H4 (cell line): ENCODE data around the gene NOM1. TPM values are rescaled to one million over a fixed set of nuclear protein-coding genes. Genes with fewer than 3 reads are reported as not detected.

Source experiments
- DNase-seq: peaks from one replicate; pipeline ENCODE4 v3.0.0-alpha.2; 2015; ENCODE audit warnings: low spot score
- total RNA-seq: library from RNA; depleted of rRNA; stranded (reverse); fragments of >200 nt; shearing (Covaris generic); gene quantifications from 2 replicates; pipeline ENCODE4 v1.2.3, GENCODE V29; 2014

The NOM1 gene
- total RNA-seq, 1 experiment from 2014 or later = 7.1 TPM

DNA sequence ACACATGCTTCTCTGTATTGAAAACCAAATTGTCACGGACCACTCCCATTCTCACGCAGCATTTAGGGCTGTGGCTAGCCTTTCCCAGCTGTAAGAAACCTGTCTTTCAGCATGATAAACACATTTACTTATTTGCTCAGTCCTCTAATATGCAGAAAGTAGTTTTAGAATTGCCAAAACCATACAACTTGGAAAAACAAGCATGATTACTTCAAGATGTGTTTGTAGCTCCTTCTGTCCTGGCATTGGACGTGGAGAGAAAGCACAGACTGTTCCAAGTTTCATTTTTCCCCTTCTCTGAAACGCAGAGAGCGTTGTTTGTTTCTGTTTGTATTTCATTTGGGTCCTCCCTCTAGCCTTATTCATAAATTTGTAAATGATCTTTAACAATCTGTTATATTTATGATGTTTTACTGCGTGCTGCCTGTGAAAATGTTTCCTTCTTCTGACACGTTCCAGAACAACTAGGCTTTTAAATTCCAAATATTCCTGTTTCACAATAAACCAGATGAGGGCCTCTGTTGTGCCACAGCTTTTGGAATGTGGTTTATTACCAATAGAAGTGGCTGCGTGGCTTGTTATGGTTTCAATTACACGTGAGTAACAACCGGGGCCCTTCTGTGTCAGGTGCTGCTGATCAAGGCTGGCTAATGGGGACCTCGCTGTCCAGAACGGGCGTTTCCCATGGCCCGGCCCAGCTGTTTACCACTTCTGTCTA lies 34.8 kb downstream of the NOM1 start:
- no peak for DNase-seq

DNA sequence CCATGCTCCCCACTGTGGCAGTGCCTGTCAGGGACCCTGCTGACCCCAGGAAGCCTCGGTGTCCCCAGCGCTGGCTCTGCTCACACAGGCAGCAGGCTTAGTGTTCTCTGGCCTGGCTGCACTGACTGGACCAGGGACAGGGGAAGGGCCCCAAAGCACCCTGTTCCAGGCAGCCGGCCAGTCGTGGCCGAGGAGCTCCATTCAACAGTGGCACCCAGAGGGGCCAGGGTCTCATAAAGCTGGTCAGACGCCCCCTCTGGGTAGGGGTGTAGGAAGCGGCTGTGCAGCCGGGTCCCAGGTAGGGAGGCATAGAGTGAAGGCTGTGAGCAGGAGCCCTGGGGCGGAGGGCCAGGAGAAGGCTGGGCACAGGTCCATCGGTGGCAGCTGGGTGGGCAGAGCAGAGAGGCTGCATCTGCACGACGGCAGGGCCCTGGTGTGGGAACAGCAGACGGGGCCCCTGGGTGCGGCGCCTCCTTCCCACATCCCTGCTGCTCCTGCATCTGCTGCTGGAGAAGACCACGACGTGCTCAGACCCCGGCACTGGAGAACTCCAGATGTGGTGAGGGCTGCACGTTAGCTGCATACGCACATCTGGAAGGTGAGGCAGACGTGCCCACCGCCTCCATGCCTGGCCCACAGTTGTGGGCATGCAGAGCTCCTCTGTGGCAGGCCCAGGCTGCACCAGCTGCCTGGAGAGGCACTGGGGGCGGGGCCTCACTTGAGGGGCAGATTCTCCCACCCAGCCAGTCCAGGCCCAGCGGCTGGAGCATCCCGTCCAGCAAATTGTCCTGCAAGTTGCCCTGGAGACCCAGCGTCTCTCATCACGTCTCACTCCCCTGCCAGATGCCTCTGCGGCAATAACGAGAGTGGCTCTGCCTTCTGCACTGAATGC lies 35.8 kb downstream of the NOM1 start:
- no peak for DNase-seq

DNA sequence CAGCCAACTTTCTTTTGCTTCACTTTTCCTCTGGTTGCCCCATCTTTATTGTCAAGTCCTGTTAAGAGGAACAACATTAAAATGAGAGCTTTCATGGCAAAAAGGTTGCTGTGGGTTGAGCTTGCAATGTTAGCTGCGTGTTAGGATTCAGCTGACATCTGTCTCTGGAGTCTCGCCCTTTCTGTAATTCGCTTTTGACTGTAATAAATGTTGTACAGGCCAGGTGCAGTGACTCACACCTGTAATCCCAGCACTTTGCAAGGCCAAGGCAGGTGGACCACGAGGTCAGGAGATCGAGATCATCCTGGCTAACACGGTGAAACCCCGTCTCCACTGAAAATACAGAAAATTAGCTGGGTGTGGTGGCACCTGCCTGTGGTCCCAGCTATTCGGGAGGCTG lies 36.9 kb downstream of the NOM1 start:
- DNase-seq = no peak

DNA sequence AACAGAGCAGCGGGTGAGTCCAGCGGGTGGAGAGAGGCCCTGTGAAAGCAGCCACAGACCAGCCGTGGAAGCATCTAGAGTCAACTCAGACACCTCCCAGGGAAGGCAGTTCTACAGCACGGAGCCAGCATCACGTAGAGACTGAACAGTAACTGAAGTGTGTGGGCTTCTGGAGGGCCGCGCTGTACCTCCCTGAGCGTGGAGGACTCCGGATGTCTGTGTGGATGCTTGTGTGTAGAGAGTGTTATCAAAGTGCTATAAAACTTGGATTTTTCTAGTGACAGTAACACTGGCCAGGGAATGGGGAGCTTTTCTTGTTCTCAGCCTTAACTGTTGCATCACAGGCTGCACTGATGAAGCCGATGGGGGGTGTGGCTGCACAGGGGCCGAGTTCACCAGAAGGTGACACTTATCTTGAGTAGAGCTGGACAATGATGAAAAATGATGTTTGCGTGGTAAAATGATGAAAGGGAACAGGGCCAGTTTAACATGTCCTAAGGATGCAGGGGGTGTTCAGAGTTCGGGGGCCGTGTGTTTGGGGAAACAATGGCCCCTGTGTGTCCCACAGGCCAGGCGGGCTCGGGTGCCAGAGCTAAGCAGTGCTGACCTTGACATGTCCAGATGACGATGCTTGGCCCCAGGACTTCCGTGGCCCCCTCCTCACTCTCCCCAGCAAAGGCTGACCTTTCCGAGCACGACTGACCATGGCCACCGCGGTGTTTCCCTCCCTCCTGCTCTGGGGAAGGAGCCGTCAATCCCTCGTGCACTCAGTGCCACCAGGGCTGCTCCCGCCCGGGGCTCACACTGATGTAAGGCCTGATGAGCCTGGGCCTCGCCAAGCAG lies 39.1 kb downstream of the NOM1 start:
- DNase-seq = no peak

DNA sequence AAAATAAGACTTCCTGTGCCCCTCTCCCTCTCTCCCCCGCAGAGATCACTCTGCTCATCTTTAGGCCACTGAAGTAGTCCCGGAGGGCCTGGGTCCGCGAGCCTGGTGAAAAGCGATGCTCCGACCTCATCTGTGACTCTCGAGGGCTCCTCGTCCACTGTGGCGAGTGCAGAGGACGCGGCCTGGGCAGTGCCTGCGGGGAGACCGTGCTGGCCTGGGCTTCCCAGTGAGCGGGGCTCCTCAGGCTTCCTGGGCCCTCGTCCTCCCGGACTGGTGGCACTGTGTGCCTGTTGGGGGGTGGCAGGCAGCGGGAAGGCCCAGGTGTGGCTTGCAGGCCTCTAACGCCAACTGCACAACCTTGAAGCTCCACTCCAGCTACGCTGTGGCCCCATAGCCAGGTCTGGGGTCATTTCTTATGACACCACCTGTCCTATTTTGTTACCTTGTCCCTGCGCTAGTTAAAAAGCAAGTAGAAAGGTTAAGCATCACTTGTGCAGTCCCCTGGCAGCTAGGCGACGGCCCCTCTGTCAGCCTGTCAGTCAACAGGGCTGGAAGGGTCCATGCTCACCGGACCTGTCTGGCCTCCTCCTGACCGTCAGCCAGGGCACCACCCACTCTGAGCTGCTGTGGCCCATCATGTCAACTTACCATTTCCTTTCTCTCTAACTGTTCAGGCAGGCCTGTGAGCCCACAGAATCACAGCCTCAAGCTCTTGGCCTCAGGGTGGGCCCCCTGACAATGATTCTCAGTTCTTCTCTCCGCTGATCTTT lies 40.4 kb downstream of the NOM1 start:
- DNase-seq = no peak

DNA sequence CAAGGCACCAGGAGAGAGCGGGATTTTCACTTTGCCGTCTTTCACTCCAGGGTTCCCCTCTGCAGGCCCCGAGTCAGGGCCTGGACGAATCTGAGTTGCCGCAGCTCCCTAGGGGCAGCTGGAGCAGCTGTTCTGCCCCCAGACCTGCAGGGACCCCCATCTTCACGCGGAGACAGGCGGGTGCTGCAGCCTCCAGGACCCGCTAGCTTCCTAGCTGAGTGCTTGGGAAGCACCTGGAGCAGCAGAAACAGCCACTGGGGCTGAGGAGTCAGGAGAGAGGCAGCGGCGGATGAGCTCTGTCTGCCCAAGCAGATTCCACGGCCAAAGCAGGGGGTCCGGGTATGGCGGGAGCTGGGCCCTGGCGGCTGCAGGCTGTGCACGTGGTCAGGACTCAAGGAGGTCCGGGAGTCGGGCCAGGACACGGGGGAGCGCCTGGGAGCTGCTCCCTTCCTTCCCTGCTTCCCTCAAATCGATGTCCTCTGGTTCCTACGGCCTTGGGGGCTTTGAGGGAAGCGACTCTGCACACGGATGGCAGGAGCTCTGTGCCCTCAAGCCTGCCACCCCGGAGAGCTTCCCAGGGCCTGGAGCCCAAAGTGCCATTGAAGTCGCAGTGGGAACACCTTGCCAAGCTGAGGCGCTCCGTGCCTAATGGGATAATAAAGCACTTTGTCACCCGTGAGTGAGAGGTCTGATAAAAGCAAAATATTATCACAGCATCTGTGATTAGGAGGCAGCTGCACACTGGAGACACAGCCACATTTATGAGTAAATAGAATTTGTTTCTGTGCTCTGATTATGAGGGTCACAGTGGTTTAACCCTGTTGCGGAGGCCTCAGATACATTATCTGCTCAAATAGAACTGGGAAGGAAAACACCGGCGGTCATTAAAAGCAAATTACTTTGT lies 43.8 kb downstream of the NOM1 start:
- DNase-seq = no peak

DNA sequence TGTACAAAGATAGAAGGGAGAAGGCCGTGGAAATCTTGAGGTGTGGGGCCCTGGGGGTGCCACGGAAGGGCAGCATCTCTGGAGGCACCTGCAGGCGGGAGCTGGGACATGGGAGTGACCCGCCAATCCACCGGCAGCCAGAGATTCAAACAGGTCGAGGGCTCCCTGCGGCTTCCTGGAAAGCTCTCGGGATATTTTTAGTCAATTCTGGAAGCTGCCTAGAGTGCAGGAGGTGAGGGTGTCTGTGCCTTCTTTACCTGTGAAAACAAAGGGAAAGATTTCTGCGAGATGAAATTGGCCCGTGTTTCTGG lies 44.4 kb downstream of the NOM1 start:
- no peak for DNase-seq

DNA sequence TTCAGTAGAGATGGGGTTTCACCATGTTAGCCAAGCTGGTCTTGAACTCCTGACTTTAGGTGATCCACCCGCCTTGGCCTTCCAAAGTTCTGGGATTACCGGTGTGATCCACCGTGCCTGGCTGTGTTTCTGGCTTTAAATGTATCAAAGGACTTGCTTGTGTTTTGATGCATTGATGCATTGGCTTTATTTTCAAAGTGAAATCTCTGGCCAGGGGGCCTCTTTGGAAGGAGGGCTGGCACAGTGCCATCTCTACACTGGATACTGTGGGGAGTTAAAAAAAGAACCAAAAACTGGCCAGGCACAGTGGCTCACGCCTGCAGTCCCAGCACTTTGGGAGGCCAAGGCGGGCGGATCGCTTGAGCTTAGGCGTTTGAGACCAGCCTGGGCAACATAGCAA lies 44.9 kb downstream of the NOM1 start:
- no peak for DNase-seq

DNA sequence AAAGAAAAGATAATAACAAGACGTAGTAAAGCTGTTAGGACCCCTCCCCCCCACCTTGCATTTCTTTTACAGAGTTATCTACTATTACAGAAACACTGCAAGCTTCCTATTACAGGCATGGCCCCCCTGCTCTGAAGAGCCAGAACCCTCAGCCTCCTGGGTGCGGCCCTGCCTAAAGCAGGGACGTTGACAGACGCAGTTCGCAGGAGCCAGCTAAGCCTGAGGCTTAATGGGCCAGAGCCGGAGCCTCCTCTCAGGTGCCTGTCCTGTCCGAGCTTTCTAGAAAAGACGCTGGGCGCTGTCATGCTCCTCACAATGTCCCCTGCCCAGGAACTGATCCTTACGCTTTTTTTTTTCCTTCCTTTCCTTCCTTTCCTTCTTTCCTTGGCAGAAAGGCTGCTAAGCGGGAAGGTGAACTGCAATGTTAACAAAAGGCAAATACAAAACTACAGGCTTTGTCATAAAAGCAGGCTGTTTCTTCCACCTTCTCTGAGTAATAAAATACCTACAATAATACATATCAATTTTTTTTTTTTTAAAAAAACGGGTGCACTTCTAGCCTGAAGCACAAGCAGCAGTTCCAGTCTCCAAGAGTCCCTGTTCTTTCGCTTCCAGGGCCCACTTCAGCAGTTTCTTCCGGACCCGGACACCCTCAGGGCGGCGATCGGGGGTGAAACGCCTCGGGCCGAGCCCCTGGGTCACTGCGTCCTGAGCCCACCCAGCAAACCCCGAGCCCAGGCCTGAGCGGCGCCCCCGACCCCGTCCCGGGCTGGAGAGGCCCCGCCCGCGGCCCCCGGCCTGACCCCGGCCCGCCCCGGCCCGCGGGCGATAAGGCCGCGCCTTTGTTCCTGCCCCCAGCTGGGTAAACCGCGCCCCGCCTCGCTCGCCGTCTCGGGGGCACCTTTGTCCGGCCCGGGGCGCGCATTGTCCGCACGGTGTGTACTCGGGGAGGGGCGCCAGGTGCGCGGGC lies 49.8 kb downstream of the NOM1 start:
- DNase-seq = no peak

DNA sequence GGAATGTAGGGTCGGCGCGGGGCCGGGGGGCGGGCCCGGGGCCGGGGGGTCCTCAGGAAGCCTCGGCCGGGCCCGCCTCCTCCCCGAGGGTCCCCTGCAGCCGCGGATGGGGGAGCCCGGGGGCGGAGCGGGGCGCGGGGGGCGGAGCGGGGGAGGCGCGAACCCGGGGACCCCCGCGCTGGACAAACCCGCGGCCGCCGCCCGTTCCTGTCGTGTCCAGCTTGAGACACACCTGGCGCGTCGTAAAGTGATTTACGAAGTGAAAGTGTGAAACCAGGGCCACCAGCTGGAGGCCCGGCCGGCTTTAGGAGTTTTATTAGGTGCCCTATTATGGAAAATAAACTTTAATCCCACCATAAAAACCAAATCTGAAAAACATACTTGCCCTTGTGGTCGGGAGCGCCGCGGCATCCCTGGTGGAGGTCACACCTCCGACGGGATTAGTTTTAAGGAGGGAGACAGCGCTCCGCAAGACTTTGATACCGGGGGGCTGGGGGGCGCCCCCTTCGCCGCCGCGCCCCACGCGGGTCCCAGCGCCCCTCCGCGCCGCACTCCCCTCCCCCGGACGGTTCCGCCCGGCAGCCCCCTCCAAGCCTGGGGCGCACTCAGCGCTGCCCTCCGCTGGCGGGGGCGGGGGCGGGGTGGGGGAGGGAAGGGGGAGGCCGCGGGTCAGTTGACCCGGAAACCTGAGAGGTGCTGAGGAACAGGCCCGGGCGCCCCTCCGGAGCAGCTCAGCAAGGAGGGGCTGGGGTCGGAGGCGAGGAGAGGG lies 50.6 kb downstream of the NOM1 start:
- no peak for DNase-seq

DNA sequence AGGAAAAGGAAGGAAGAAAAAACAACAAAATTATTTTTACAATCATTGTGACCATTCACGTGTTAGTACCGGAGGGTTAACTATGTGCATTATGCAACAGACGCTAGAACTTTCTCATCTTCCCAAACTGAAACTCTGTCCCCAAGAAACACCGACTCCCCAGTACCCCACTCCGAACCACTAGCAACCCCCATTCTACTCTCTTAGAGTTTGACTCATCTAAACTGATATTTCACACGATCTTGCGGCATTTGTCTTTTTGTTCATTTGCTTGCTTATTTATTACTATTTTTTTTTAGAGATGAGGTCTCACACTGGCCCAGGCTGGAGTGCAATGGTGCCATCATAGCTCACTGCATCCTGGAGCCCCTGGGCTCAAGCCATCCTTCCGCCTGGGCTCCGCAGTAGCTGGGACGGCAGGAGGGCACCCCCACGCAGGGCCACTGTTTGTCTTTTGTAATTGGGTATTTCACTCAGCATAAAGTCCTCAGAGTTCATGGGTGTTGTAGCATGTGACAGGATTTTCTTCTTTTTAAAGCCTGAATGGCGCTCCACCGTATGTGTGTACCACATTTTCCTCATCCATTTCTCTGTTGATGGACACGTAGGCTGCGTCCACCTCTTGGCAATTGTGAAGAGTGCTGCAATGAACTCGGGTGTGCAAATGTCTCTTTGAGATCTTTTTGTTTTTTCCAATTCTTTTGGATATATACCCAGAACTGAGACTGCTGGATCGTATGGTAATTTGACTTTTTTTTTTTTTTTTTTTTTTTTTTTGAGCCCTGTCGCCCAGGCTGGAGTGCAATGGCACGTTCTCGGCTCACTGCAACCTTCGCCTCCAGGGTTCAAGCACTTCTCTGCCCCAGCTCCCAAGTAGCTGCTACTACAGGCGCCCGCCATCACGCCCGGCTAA lies 51.5 kb downstream of the NOM1 start:
- DNase-seq = no peak

DNA sequence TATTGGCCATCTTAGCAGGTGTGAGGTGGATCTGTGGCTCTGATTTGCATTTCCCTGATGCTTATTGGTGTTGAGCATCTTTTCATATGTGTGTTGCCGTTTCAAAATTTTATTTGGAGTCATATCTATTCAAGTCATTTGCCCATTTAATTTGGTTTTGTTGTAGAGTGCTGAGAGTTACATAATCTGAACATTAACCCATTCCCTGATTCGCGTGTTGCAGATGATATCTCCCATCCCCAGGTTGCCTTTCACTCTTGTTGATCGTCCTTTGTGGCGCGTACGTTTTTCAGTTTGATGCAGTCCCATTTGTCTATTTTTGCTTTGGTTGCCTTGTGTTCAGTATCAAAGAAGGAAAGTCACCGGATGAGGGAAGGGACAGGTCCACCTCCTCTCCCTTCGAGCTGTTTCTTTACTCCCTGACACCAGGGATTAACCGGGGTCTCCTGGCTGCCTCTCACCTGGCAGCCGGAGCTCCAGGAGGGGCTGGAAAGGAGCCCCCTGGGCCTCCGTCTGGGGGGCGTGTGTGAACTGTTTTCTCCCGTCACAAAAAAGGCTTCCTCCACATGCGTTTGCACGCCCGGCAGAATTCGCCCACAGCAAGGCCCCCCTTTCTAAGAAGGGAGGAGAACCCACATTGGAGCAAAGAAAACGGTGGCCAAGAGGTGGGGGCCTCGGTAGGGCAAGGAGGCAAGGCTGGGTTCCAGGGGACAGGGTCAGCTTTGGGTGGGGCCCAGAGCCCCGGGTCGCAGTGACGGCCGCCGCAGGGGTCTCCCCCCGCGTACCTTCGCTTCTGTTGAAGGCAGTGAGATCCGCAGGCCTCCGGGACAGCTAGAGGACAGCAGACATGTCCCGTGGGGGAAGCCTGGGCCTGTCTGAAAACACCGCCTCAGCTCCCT lies 52.7 kb downstream of the NOM1 start:
- DNase-seq = no peak

DNA sequence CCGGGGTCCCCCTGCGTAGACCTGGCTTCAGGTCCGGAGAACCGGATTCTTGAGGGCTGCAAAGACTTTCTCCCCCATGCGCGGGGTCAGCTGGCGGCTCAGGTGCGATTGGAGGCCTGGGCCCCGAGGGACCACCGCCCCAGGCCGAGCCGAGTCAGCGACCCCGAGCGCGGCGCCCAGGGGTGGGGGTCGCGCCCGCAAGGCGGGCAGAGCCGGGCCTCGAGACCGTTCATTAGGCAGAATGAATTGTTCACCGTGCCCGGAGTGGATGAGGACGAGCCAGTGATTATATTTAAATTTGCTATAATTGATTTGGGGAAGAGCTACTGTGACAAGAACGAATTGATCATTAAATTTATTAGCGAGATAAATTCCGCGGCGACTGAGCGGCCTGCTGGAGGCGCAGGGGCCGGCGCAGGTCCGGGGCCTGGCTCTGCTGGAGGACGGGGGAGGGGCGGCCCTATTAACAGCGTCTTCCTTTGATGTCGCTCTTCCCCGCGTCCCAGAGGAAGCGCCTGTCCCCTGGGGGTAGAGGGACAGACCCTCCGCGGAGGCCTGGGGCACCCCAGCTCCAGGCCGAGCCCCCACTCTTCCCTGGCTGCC lies 53.4 kb downstream of the NOM1 start:
- no peak for DNase-seq

DNA sequence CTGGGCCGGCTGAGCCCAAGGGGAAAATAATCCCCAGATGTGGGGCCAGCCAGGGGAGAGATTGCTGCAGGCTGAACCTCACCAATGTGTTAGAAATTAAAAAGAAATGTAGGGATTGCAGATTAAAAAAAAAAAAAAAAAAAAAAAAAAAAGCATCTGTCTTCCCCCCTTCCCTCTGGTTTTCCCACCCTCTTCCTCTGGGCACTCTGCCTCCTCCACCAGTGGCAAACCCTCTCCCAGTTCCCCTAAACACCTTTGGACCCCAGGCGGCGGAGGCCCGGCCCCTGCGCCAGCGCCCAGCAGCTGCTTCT lies 53.9 kb downstream of the NOM1 start:
- no peak for DNase-seq

DNA sequence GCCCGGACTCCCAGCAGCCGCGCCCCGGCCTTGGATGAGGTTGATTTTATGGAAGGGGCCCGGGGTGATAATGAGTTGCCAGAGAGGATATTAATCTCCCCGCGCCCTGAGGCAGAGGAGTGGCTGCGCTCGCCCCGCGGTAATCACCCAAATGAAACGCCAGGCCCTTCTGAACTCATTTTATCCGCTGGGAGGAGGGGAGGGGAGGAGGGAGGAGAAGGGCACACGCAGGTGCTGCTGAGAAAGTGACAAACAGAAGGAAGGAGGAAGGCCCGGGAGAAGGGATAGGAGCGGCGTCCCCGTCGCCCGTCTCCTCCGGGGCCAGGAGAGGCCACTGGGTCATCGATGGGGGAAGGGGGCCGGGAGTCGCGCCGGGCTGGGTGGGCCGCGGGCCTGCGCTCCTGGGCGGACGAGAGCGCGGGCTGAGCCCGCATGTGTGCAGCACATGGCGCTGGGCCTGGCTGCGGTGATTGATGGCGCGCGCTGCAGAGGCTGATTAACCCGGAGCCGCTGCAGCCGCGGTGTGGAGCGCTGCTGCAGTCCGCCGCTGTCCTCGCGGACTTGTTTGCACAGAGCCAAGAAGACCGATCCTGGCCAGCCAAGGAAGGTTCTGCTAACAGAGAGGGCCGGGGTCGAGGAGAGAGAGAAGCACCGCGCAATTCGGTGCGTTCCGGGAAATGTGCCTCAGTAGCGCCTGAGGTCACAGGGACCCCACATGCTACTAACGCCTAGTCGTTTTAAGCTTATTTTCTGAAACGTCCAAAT lies 54.4 kb downstream of the NOM1 start:
- DNase-seq = no peak
